ENCODE results near the gene UTRN. TPM values are rescaled to one million over a fixed set of nuclear protein-coding genes. Genes with fewer than 3 reads are reported as not detected.

Gene UTRN
- polyA plus RNA-seq, 1 donor (not counting 4 experiments of a cell fraction or from before 2014, with no cell fraction given), result 23.7 TPM

DNA sequence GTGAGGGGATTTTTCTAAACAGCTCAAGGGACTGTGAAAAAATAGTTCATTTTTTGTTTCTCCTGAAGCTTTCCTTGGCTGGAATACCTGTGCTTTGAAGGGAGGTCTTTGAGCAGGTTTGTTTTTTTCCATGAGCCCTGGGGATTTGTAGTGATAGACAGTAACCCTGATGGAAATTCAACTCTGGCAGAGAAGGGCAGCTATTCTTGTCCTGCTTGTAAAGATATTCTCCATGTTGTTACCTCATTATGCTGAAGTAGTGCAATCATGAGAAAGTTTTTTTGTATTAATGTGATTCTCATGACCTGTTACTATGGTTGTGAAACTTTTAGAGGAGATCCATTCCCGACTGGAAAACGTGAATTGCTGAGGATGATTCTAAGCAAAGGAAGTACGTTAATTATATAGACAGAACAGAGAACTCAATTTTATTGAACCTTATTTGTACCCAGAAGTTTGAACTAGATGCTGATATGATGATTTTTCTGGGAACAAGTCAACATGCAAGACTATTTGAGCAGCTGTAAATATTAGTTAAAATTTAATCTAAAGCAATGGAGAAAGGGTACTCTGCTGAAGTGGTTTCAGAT is 12.5 kb downstream of the UTRN start:
- peak; percentile 49 for FAIRE-seq
- Histone ChIP-seq H3K4me2 (ENCODE audit: control insufficient read depth, extremely low read depth, insufficient read depth, low read depth, low read length) (no peak overlapping the region), H3K4me3 (ENCODE audit: control insufficient read depth in 2 of 3, extremely low read depth in 1 of 3, insufficient read depth in 2 of 3, low read depth in 1 of 3, low read length in 3 of 3) (peak overlapping the region in 1 of 3 experiments; percentile 0), H3K9me1 (ENCODE audit: control insufficient read depth, extremely low read depth, insufficient read depth, low read length) (no peaks in the 10 kb centered on the region), H3K9me3 (ENCODE audit: control insufficient read depth, low read depth, low read length) (no peaks in the 10 kb centered on the region), H3K4me1 (ENCODE audit: control insufficient read depth, extremely low read depth, insufficient read depth, low read length) (peaks cover 17% of the 10 kb centered on the region), H3K9ac (ENCODE audit: control insufficient read depth, extremely low read depth, insufficient read depth, low read length) (no peak overlapping the region), H3K36me3 (ENCODE audit: control insufficient read depth in 2 of 2, extremely low read depth in 1 of 2, insufficient read depth in 2 of 2, low read length in 2 of 2) (peaks cover 0 to 2% of the 10 kb centered on the region in 2 experiments), H2AFZ (ENCODE audit: control insufficient read depth, low read length) (no peak overlapping the region), H3K27ac (ENCODE audit: control insufficient read depth, insufficient read depth, low read length) (no peak overlapping the region), H3K27me3 (ENCODE audit: control insufficient read depth, extremely low read depth, insufficient read depth, low read length) (no peaks in the 10 kb centered on the region), H3K79me2 (ENCODE audit: control insufficient read depth, insufficient read depth, low read length) (no peaks in the 10 kb centered on the region), H4K20me1 (ENCODE audit: control insufficient read depth, extremely low read depth, insufficient read depth, low read length) (no peaks in the 10 kb centered on the region)
- dilution Hi-C loops (cut with MboI; ENCODE audit: extremely low pct_ligation_motif_present, low sequenced_read_pairs), result no loop called here
- DNase-seq (ENCODE audit: low read depth, low spot score), result no peak
- TF ChIP-seq, protein P1, sequence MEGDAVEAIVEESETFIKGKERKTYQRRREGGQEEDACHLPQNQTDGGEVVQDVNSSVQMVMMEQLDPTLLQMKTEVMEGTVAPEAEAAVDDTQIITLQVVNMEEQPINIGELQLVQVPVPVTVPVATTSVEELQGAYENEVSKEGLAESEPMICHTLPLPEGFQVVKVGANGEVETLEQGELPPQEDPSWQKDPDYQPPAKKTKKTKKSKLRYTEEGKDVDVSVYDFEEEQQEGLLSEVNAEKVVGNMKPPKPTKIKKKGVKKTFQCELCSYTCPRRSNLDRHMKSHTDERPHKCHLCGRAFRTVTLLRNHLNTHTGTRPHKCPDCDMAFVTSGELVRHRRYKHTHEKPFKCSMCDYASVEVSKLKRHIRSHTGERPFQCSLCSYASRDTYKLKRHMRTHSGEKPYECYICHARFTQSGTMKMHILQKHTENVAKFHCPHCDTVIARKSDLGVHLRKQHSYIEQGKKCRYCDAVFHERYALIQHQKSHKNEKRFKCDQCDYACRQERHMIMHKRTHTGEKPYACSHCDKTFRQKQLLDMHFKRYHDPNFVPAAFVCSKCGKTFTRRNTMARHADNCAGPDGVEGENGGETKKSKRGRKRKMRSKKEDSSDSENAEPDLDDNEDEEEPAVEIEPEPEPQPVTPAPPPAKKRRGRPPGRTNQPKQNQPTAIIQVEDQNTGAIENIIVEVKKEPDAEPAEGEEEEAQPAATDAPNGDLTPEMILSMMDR (optimal IDR thresholded peaks at IDR 0.05 in 1 of 3, IDR thresholded peaks at IDR 0.05 in 1 of 3, conservative IDR thresholded peaks at IDR 0.05 in 1 of 3; ENCODE audit: extremely low read depth in 1 of 3, insufficient read depth in 2 of 3, low read length in 3 of 3), result no peak
- TF ChIP-seq EZH2 (IDR thresholded peaks at IDR 0.05; ENCODE audit: low read length), result no peak

DNA sequence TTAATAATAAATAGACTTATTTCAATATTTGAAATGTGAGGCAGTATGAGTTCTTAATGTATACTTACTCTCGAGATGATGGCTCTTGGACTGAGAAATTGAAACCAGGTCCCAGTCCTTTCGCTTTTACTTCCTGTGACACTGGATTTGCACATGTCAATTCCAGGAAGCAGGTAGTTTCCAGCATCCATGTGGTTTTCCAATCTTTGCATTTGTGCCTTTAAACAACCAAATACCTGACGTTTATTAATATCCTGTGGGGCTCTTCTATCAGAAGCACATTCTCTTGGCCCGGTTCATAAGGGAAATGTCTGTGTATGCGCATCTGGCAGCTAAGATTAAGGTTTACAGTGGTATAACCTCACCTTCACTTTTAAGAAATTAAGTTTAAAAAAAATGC is 13.1 kb downstream of the UTRN start:
- H4K20me1 ChIP-seq (ENCODE audit: control insufficient read depth, extremely low read depth, insufficient read depth, low read length), result no peaks in the 10 kb centered on the region
- peaks cover 0 to 2% of the 10 kb centered on the region in 2 experiments for H3K36me3 ChIP-seq (ENCODE audit: control insufficient read depth in 2 of 2, extremely low read depth in 1 of 2, insufficient read depth in 2 of 2, low read length in 2 of 2)
- peak overlapping the region in 1 of 3 experiments; percentile 0 for H3K4me3 ChIP-seq (ENCODE audit: control insufficient read depth in 2 of 3, extremely low read depth in 1 of 3, insufficient read depth in 2 of 3, low read depth in 1 of 3, low read length in 3 of 3)
- H3K9me1 ChIP-seq (ENCODE audit: control insufficient read depth, extremely low read depth, insufficient read depth, low read length), result no peaks in the 10 kb centered on the region
- no peaks in the 10 kb centered on the region for H3K9me3 ChIP-seq (ENCODE audit: control insufficient read depth, low read depth, low read length)
- H2AFZ ChIP-seq (ENCODE audit: control insufficient read depth, low read length), result no peak overlapping the region
- no peak overlapping the region for H3K27ac ChIP-seq (ENCODE audit: control insufficient read depth, insufficient read depth, low read length)
- H3K4me1 ChIP-seq (ENCODE audit: control insufficient read depth, extremely low read depth, insufficient read depth, low read length), result peaks cover 16% of the 10 kb centered on the region
- no peak overlapping the region for H3K9ac ChIP-seq (ENCODE audit: control insufficient read depth, extremely low read depth, insufficient read depth, low read length)
- DNase-seq (ENCODE audit: low read depth, low spot score), result no peak
- H3K27me3 ChIP-seq (ENCODE audit: control insufficient read depth, extremely low read depth, insufficient read depth, low read length), result no peaks in the 10 kb centered on the region
- H3K4me2 ChIP-seq (ENCODE audit: control insufficient read depth, extremely low read depth, insufficient read depth, low read depth, low read length), result no peak overlapping the region
- dilution Hi-C loops (cut with MboI; ENCODE audit: extremely low pct_ligation_motif_present, low sequenced_read_pairs), result no loop called here
- H3K79me2 ChIP-seq (ENCODE audit: control insufficient read depth, insufficient read depth, low read length), result no peaks in the 10 kb centered on the region
- TF ChIP-seq, protein P1 (optimal IDR thresholded peaks at IDR 0.05 in 1 of 3, IDR thresholded peaks at IDR 0.05 in 1 of 3, conservative IDR thresholded peaks at IDR 0.05 in 1 of 3; ENCODE audit: extremely low read depth in 1 of 3, insufficient read depth in 2 of 3, low read length in 3 of 3), result no peak
- TF ChIP-seq EZH2 (IDR thresholded peaks at IDR 0.05; ENCODE audit: low read length), result no peak
- FAIRE-seq, result peak; percentile 59
